ENCODE results near the gene EPHB2.

Gene EPHB2

DNA sequence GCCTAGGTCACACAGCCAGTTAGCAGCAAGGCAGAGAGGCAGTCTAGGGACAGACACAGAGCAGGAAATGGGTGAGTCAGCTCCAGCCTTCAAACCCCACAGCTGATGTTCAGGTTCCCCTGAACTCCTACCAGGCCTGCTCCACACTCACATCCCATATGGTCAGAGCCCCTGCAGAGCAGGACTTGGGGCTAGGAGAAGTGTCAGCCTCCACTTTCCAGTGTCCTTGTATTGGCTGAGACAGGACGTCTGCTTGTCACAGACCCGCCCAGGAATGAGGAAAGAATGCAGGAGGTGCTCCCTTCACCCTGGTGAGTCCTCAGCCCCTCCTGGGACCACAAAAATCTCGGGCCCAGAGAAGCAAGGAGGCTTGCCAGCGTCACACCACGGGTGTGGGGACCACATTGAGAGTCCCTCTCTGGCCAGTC, 169.5 kb downstream of the EPHB2 start:
- DNase-seq (ENCODE audit: low read depth, low spot score), result no peak

DNA sequence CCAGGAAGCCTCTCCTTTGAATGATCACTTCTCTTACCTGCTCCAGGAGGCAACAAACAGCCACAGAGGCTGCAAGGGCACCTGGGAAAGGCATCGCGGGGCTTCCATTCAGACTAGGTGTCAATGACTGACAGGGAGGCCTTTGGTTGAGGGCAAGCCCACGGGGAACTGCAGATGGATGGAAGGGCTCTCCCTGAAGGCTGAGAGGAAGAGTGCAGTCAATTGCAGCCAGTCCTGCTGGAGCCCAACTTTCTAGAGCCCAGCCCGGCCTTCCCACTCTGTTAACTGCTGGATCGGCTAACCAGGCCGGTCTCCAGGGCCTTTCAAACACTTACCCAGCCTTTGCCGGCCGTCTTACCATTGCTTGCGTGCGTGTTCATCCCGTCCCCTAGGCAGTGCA, 172.8 kb downstream of the EPHB2 start:
- no peak for DNase-seq (ENCODE audit: low read depth, low spot score)

GRCh38 chr1:22884806-22885530, 174.3 kb downstream of the EPHB2 start:
- DNase-seq (ENCODE audit: low read depth, low spot score), result no peak

DNA sequence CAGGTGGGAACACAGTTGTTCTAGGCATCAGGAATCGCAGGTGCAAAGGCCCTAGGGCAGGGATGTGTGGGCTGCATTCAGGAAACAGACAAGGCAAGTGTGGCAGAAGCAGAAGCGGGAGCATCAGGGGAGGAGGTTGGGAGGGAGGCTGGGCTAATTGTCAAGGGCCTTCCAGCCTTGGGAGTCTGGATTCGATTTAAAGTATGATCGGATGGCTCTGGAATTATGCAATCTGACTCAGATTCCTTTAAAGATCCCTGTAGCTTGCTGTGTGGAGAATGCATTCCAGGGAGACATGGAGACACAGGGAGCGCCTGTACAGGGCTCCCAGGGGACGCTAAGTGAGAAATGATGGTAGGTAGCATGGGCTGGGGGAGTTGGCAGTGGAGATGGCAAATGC, 175.6 kb downstream of the EPHB2 start:
- DNase-seq (ENCODE audit: low read depth, low spot score), result no peak

DNA sequence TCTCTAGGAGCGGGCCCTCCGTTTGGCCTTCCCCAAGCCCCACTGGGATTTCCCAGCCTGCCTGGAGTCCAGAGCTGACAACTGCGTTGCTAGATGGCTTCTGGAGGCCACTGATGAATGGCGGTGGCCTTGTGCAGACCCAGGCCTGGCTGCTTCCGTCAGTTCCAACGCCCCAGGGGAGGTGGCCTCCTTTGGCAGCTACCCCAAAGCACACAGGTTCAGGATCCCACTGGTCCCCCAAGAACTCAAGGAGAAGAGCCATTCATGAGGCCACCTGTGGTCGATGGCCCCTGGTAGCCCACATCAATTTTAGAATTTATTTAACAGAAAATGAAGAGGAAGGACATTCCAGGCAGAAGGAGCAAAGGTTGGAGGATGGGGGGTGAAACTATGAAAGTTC, 176.9 kb downstream of the EPHB2 start:
- no peak for DNase-seq (ENCODE audit: low read depth, low spot score)

DNA sequence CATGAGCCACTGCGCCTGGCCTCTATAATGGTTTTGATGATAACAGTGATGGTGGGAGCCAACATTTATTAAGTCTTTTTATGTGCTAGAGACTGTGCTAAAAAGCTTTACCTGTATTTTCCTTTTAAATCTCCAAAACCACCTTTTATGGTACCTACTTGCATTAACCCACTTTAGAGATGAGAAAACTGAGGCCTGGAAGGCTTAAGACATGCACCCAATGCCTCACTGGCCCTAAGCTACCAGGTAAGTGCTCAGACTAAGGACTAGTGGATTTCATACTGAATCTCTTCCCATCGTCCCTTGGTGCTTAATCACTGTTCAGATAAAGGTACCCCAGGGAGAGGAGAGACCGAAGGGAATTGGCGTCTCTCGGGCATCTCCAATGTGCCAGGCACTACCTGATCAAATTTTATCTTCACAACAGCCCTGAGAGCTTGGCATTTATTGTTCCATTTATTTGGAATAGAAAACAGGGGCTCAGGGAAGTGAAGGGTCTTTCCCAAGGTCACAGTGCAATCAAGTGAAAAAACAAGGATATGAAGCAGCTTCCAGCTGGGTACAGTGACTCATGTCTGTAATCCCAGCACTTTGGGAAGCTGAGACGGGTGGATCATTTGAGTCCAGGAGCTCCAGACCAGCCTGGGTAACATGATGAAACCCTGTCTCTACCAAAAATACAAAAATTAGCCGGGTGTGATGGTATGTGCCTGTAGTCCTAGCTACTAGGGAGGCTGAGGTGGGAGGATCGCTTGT, 177.9 kb downstream of the EPHB2 start:
- DNase-seq (ENCODE audit: low read depth, low spot score), result no peak

DNA sequence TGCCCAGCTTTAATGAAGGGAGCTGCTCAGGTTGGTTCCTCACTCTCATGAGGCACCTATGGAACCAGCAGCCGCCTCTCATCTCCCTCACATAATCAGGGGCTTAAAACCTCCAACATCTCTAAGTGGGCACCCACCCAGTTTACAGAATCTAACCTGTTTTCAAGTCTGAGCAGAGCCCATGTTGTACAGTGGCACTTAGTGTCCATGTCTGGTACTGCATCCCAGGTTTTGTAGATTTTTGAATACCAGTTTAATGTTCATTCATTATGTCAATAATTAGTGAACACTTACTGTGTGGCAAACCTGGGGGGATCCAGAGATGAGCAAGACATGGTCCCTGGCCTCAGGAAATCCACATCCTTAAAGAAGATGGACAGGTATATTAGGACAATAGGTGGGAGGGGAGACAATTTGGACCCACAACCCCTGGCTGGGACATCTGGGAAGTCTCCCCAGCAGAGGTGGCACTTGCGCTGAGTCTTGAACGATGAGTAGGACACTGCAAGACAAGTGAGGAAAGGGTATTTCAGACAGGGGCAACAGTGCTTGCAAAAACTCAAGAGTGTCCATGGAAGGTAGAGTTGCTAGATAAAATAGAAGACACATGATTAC, 178.7 kb downstream of the EPHB2 start:
- no peak for DNase-seq (ENCODE audit: low read depth, low spot score)

- no peak for DNase-seq (ENCODE audit: low read depth, low spot score)
These were observed 182.2 kb downstream of the EPHB2 start for GRCh38 chr1:22892789-22893188.

GRCh38 chr1:22893292-22893691, 182.7 kb downstream of the EPHB2 start:
- no peak for DNase-seq (ENCODE audit: low read depth, low spot score)

- DNase-seq (ENCODE audit: low read depth, low spot score), result no peak
These were observed 184.7 kb downstream of the EPHB2 start for GRCh38 chr1:22895357-22895756.

GRCh38 chr1:22896184-22896583, 185.5 kb downstream of the EPHB2 start:
- no peak for DNase-seq (ENCODE audit: low read depth, low spot score)

- no peak for DNase-seq (ENCODE audit: low read depth, low spot score)
These were observed 189.8 kb downstream of the EPHB2 start for GRCh38 chr1:22900451-22900850.

GRCh38 chr1:22903113-22903512, 192.5 kb downstream of the EPHB2 start:
- DNase-seq (ENCODE audit: low read depth, low spot score), result no peak

DNA sequence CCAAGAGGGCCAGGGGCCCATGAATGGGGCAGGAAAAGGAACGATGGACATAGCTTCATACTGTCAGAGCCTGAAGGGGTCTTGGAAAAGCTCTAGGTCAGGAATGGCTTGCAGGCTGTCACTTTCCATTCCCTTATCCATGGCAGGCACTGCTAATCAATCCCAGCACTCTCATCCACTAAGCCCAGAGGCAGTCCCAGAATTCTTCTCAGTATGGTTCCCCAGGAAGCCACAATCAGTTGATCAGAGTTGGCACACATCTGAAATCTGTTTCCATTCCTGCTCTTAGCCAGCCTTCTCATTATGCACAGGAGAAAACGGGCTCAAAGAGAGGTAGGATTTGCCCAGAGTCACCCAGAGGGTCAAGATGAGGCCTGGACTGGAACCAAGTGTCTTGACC, 196.3 kb downstream of the EPHB2 start:
- DNase-seq (ENCODE audit: low read depth, low spot score), result no peak

DNA sequence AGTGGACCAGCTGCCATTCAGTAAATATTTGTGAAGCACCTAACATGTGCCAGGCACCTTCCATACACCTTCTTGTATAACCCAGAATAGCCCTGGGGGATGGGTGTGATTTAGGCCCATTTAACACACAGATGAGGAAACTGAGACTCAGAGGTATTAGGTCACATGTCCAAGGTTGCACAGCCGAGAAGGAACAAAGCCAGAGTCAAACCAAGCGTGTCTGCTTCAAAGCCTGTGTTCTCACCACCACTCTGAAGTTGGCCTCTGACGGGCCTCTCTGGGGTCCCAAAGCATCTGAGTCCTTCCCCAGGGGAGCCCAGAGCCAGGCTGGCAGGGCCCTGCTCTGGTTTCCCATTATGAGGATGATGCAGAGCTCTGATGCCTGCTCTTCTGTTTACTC, 196.9 kb downstream of the EPHB2 start:
- no peak for DNase-seq (ENCODE audit: low read depth, low spot score)

DNA sequence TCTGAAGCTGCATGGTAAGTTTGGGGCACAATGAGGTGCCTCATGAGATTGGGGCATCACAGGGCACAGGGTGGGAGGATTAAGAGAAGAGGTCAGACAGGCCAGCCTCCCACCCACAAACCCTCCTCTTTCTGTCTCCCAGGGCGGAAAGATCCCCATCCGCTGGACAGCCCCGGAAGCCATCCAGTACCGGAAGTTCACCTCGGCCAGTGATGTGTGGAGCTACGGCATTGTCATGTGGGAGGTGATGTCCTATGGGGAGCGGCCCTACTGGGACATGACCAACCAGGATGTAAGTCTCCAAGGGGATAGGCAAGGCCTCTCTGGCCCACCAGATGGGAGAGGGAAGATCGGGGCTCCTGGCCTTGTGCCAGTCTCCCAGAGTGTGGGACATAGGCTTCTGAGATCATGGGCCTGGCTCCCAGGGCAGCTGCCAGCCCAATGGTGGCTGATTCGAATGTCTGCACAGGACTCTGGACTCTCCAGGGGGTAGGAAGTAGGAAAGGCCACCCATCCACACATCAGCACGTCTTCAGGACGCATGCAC, 198.3 kb downstream of the EPHB2 start:
- DNase-seq (ENCODE audit: low read depth, low spot score), result no peak

- no peak for DNase-seq (ENCODE audit: low read depth, low spot score)
These were observed 199.6 kb downstream of the EPHB2 start for GRCh38 chr1:22910286-22910685.

DNA sequence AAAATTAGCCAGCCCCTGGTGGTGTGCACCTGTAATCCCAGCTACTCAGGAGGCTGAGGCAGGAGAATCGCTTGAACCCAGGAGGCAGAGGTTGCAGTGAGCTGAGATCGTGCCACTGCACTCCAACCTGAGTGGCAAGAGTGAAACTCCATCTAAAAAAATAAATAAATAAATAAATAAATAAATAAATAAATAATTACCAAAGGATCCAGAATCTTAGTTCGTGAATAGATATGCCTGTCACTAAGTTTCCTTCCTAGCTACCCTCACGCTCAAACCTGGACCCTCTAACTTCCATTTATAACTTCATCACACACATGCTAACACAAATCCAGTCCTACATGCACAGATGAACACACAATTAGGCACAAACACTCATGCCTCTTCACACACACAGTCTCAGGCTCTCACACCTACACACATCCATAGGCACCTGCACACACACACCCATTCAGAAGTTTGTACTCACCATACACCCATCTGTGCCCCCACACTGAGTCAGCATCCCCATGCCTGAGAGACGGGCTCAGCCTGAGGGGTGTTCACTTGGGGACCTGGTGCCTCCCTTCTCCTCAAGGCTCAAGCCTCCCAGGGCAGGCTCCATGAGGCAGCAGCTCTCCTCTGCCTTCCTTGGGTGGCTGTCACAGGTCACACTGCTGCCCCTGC, 200.5 kb downstream of the EPHB2 start:
- DNase-seq (ENCODE audit: low read depth, low spot score), result no peak

GRCh38 chr1:22912311-22912710, 201.7 kb downstream of the EPHB2 start:
- no peak for DNase-seq (ENCODE audit: low read depth, low spot score)

DNA sequence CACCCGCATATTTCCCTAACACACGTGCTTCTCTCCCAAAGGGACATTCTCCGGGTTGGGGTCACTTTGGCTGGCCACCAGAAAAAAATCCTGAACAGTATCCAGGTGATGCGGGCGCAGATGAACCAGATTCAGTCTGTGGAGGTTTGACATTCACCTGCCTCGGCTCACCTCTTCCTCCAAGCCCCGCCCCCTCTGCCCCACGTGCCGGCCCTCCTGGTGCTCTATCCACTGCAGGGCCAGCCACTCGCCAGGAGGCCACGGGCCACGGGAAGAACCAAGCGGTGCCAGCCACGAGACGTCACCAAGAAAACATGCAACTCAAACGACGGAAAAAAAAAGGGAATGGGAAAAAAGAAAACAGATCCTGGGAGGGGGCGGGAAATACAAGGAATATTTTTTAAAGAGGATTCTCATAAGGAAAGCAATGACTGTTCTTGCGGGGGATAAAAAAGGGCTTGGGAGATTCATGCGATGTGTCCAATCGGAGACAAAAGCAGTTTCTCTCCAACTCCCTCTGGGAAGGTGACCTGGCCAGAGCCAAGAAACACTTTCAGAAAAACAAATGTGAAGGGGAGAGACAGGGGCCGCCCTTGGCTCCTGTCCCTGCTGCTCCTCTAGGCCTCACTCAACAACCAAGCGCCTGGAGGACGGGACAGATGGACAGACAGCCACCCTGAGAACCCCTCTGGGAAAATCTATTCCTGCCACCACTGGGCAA, 202.9 kb downstream of the EPHB2 start:
- no peak for DNase-seq (ENCODE audit: low read depth, low spot score)

DNA sequence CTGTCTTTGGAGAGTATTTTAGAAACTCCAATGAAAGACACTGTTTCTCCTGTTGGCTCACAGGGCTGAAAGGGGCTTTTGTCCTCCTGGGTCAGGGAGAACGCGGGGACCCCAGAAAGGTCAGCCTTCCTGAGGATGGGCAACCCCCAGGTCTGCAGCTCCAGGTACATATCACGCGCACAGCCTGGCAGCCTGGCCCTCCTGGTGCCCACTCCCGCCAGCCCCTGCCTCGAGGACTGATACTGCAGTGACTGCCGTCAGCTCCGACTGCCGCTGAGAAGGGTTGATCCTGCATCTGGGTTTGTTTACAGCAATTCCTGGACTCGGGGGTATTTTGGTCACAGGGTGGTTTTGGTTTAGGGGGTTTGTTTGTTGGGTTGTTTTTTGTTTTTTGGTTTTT, 203.5 kb downstream of the EPHB2 start:
- DNase-seq (ENCODE audit: low read depth, low spot score), result no peak
